ENCODE results near the gene TTLL11. TPM values are rescaled to one million over a fixed set of nuclear protein-coding genes. Genes with fewer than 3 reads are reported as not detected.
"Not testable (repeated sequence)": the region's sequence is repeated elsewhere in the genome, so short reads cannot be mapped to it uniquely, and the experiment has no call there.

The TTLL11 gene
- total RNA-seq, 4 donors from 2014 or later = 7.2 to 12.1 (median 9.9) TPM

- no peak overlapping the region for H3K27ac ChIP-seq
- H3K27me3 ChIP-seq = no peaks in the 10 kb centered on the region
- peaks cover under 1% of the 10 kb centered on the region for H3K36me3 ChIP-seq
- WGBS = 93% methylated on average over 2 of the region's 2 CpGs
- TF ChIP-seq EP300 (IDR thresholded peaks at IDR 0.05) = no peak
- no peak for TF ChIP-seq POLR2AphosphoS5 (IDR thresholded peaks at IDR 0.05)
- TF ChIP-seq POLR2A (IDR thresholded peaks at IDR 0.05) = no peak
- TF ChIP-seq, protein P1, sequence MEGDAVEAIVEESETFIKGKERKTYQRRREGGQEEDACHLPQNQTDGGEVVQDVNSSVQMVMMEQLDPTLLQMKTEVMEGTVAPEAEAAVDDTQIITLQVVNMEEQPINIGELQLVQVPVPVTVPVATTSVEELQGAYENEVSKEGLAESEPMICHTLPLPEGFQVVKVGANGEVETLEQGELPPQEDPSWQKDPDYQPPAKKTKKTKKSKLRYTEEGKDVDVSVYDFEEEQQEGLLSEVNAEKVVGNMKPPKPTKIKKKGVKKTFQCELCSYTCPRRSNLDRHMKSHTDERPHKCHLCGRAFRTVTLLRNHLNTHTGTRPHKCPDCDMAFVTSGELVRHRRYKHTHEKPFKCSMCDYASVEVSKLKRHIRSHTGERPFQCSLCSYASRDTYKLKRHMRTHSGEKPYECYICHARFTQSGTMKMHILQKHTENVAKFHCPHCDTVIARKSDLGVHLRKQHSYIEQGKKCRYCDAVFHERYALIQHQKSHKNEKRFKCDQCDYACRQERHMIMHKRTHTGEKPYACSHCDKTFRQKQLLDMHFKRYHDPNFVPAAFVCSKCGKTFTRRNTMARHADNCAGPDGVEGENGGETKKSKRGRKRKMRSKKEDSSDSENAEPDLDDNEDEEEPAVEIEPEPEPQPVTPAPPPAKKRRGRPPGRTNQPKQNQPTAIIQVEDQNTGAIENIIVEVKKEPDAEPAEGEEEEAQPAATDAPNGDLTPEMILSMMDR (IDR thresholded peaks at IDR 0.05) = no peak
- no peak for DNase-seq (ENCODE audit: low spot score in 2 of 2)
- H3K4me3 ChIP-seq = no peak overlapping the region
- H3K9me3 ChIP-seq = no peaks in the 10 kb centered on the region
- no peaks in the 10 kb centered on the region for H3K4me1 ChIP-seq
These were observed 109.4 kb downstream of the TTLL11 start for GRCh38 chr9:121983736-121984135.

DNA sequence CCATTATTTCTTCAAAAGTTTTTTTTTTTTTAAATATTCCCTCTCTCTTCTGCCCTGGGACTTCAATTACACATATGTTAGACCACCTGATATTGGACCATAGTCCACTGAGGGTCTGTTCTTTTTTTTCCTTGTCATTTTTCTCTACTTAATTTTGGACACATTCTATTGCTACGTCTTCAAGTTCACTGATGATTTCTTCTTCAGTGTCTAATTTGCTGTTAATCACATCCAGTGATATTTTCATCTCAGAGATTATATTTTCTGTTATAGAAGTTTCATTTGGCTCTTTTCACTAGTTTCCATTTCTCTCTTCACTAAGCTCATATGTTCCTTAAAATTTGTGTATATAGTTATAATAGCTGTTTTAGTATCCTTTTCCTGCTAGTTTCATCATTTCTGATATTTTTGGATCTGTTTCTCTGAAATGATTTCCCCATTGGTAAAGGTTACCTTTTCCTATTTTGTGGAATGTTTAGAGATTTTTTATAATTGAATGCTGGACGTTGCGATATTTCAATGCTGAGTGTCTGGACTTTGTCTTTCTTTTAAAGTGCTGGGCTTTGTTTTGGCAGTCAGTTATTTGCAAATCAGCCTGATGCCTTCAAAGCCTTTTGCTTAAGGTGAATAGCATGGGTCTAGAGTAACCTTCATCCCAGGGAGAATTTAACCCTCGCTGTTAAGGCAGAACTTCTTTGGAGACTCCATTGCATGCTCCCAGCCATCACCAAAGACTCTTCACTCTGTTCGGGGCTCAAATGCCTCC lies 111.8 kb downstream of the TTLL11 start:
- Histone ChIP-seq H3K27ac (no peak overlapping the region), H3K36me3 (no peaks in the 10 kb centered on the region), H3K4me1 (no peaks in the 10 kb centered on the region), H3K9me3 (no peaks in the 10 kb centered on the region), H3K4me3 (no peak overlapping the region), H3K27me3 (no peaks in the 10 kb centered on the region)
- DNase-seq (ENCODE audit: low spot score in 2 of 2) = no peak
- TF ChIP-seq EP300 (IDR thresholded peaks at IDR 0.05) = no peak
- TF ChIP-seq POLR2AphosphoS5 (IDR thresholded peaks at IDR 0.05) = no peak
- TF ChIP-seq, protein P1 (IDR thresholded peaks at IDR 0.05) = no peak
- TF ChIP-seq POLR2A (IDR thresholded peaks at IDR 0.05) = no peak
- WGBS = 95% methylated on average over 5 of the region's 5 CpGs

DNA sequence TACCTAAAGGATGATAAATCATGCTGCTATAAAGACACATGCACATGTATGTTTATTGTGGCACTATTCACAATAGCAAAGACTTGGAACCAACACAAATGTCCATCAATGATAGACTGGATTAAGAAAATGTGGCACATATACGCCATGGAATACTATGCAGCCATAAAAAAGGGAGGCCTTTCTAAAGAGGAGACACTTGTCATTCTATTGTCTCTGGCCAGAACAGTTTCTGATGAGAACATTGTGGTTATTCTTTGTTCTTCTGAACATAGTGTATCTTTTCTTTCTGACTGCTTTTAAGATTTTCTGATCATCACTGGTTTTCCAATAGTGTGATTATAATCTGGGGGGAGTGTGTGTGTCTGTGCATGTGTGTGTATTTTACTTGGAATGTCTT lies 112.4 kb downstream of the TTLL11 start:
- H3K4me3 ChIP-seq; H3K9me3 ChIP-seq; H3K36me3 ChIP-seq; H3K27ac ChIP-seq; H3K4me1 ChIP-seq; H3K27me3 ChIP-seq; DNase-seq (ENCODE audit: low spot score in 2 of 2): not testable (repeated sequence)
- 95% methylated on average over 1 of the region's 1 CpG for WGBS

- WGBS = 59% methylated on average over 1 of the region's 1 CpG
- no peaks in the 10 kb centered on the region for H3K4me1 ChIP-seq
- H3K27ac ChIP-seq = no peak overlapping the region
- TF ChIP-seq, protein P1 (IDR thresholded peaks at IDR 0.05) = no peak
- TF ChIP-seq EP300 (IDR thresholded peaks at IDR 0.05) (no peak), POLR2A (IDR thresholded peaks at IDR 0.05) (no peak), POLR2AphosphoS5 (IDR thresholded peaks at IDR 0.05) (no peak)
- no peaks in the 10 kb centered on the region for H3K27me3 ChIP-seq
- DNase-seq (ENCODE audit: low spot score in 2 of 2) = no peak
- no peaks in the 10 kb centered on the region for H3K36me3 ChIP-seq
- H3K9me3 ChIP-seq = no peaks in the 10 kb centered on the region
- H3K4me3 ChIP-seq = no peak overlapping the region
These were observed 113.4 kb downstream of the TTLL11 start for GRCh38 chr9:121979736-121980135.

- WGBS = 67% methylated on average over 1 of the region's 1 CpG
- TF ChIP-seq EP300 (IDR thresholded peaks at IDR 0.05) = no peak
- TF ChIP-seq, protein P1 (IDR thresholded peaks at IDR 0.05) = no peak
- no peak for TF ChIP-seq POLR2A (IDR thresholded peaks at IDR 0.05)
- TF ChIP-seq POLR2AphosphoS5 (IDR thresholded peaks at IDR 0.05) = no peak
- Histone ChIP-seq H3K36me3 (no peaks in the 10 kb centered on the region), H3K9me3 (no peaks in the 10 kb centered on the region), H3K27ac (no peak overlapping the region), H3K27me3 (no peaks in the 10 kb centered on the region), H3K4me1 (peaks cover 3% of the 10 kb centered on the region), H3K4me3 (no peak overlapping the region)
- no peak for DNase-seq (ENCODE audit: low spot score in 2 of 2)
These were observed 116.4 kb downstream of the TTLL11 start for GRCh38 chr9:121976751-121977150.

All from suprapubic skin (tissue), 4 donors.